ENCODE measurements around the gene LAMC2. TPM values are rescaled to one million over a fixed set of nuclear protein-coding genes. Genes with fewer than 3 reads are reported as not detected.

LAMC2 gene
- total RNA-seq, 2 experiments from 2014 or later, result not detected

GRCh38 chr1:183287191-183287675, 101.2 kb downstream of the LAMC2 start:
- Mint-ChIP-seq H3K9me3 (no peaks in the 10 kb centered on the region), H3K27me3 (peaks cover 10% of the 10 kb centered on the region), H3K4me3 (no peak overlapping the region), H3K36me3 (ENCODE audit: low read depth) (no peaks in the 10 kb centered on the region), H3K27ac (no peak overlapping the region), H3K4me1 (no peaks in the 10 kb centered on the region)
- ChIA-PET POLR2A (no interaction called here), CTCF (interaction anchor here (1.3 kb wide), 1 partner anchor 398 kb away, joined by 3 read pairs; no protein-coding TSS in a partner anchor)
- DNase-seq, result no peak

- ChIA-PET POLR2A (no interaction called here), CTCF (interaction anchor here (1.3 kb wide), 1 partner anchor 396 kb away, joined by 3 read pairs; no protein-coding TSS in a partner anchor)
- Mint-ChIP-seq H3K27ac (no peak overlapping the region), H3K4me3 (no peak overlapping the region), H3K4me1 (no peaks in the 10 kb centered on the region), H3K27me3 (peaks cover 10% of the 10 kb centered on the region), H3K36me3 (ENCODE audit: low read depth) (no peaks in the 10 kb centered on the region), H3K9me3 (no peaks in the 10 kb centered on the region)
- no peak for DNase-seq
Observed at GRCh38 chr1:183288583-183288982, 102.5 kb downstream of the LAMC2 start.

- Mint-ChIP-seq H3K36me3 (ENCODE audit: low read depth) (no peaks in the 10 kb centered on the region), H3K27ac (no peak overlapping the region), H3K27me3 (peaks cover 10% of the 10 kb centered on the region), H3K9me3 (no peaks in the 10 kb centered on the region), H3K4me3 (no peak overlapping the region), H3K4me1 (no peaks in the 10 kb centered on the region)
- ChIA-PET POLR2A (no interaction called here), CTCF (no interaction called here)
- no peak for DNase-seq
Observed at GRCh38 chr1:183289051-183289496, 103.0 kb downstream of the LAMC2 start.

GRCh38 chr1:183290628-183291027, 104.6 kb downstream of the LAMC2 start:
- H3K27ac Mint-ChIP-seq, result no peak overlapping the region
- H3K4me1 Mint-ChIP-seq, result no peaks in the 10 kb centered on the region
- no peaks in the 10 kb centered on the region for H3K9me3 Mint-ChIP-seq
- no peak overlapping the region for H3K4me3 Mint-ChIP-seq
- H3K36me3 Mint-ChIP-seq (ENCODE audit: low read depth), result no peaks in the 10 kb centered on the region
- ChIA-PET CTCF (interaction anchor here (1.0 kb wide), 1 partner anchor 10 kb away, joined by 3 read pairs; no protein-coding TSS in a partner anchor), POLR2A (no interaction called here)
- no peak for DNase-seq
- peaks cover 7% of the 10 kb centered on the region for H3K27me3 Mint-ChIP-seq

GRCh38 chr1:183291216-183291762, 105.2 kb downstream of the LAMC2 start:
- ChIA-PET POLR2A (no interaction called here), CTCF (no interaction called here)
- Mint-ChIP-seq H3K4me1 (no peaks in the 10 kb centered on the region), H3K27ac (no peak overlapping the region), H3K9me3 (no peaks in the 10 kb centered on the region), H3K36me3 (ENCODE audit: low read depth) (no peaks in the 10 kb centered on the region), H3K4me3 (no peak overlapping the region), H3K27me3 (peaks cover 7% of the 10 kb centered on the region)
- DNase-seq, result no peak

GRCh38 chr1:183291802-183292514, 105.9 kb downstream of the LAMC2 start:
- Mint-ChIP-seq H3K4me1 (no peaks in the 10 kb centered on the region), H3K36me3 (ENCODE audit: low read depth) (no peaks in the 10 kb centered on the region), H3K9me3 (no peaks in the 10 kb centered on the region), H3K4me3 (no peak overlapping the region), H3K27ac (no peak overlapping the region), H3K27me3 (peaks cover 7% of the 10 kb centered on the region)
- POLR2A ChIA-PET, result no interaction called here
- DNase-seq, result no peak
- CTCF ChIA-PET, result no interaction called here

GRCh38 chr1:183293241-183293640, 107.2 kb downstream of the LAMC2 start:
- Mint-ChIP-seq H3K27ac (no peak overlapping the region), H3K4me3 (no peak overlapping the region), H3K36me3 (ENCODE audit: low read depth) (no peaks in the 10 kb centered on the region), H3K4me1 (no peaks in the 10 kb centered on the region), H3K9me3 (no peaks in the 10 kb centered on the region), H3K27me3 (peaks cover 11% of the 10 kb centered on the region)
- POLR2A ChIA-PET, result no interaction called here
- no peak for DNase-seq
- CTCF ChIA-PET, result no interaction called here

GRCh38 chr1:183293876-183294275, 107.8 kb downstream of the LAMC2 start:
- Mint-ChIP-seq H3K4me3 (no peak overlapping the region), H3K4me1 (no peaks in the 10 kb centered on the region), H3K27ac (no peak overlapping the region), H3K27me3 (peaks cover 15% of the 10 kb centered on the region), H3K36me3 (ENCODE audit: low read depth) (no peaks in the 10 kb centered on the region), H3K9me3 (no peaks in the 10 kb centered on the region)
- DNase-seq, result no peak
- CTCF ChIA-PET, result no interaction called here
- POLR2A ChIA-PET, result no interaction called here

Other genes starting within 250 kb of the LAMC2 start
- not detected for gene SHCBP1L, start 233.1 kb upstream of the LAMC2 start, total RNA-seq
- gene LAMC1, start 162.8 kb upstream of the LAMC2 start, total RNA-seq, result under 1 TPM in 1 of 2 experiments, not detected in 1; 0.53 TPM
- under 1 TPM; 0.03 to 0.28 TPM for gene NMNAT2, start 232.1 kb downstream of the LAMC2 start, total RNA-seq

Measured in activated CD4-positive, alpha-beta memory T cell treated with anti-CD3 and anti-CD28 coated beads, Interleukin-2, amount 10 ng/mL, durations not matched to agents 7 days and 5 days (primary cell).